Thoracic aorta (tissue), 2 donors: Measurements from ENCODE around the gene UBE2D4. TPM values are rescaled to one million over a fixed set of nuclear protein-coding genes. Genes with fewer than 3 reads are reported as not detected.

Source experiments
- ATAC-seq: fragments of 150-250 bp; one replicate; pipeline ENCODE4 v1.8.0; 2017; ENCODE audit warnings: low read depth; ENCODE audit not compliant: insufficient number of reproducible peaks, low FRiP score
- DNase-seq: peaks from one replicate; pipeline ENCODE4 v3.0.0-alpha.2; 2020; ENCODE audit warnings: low spot score
- H3K27ac ChIP-seq, 2 donors: fragments of 200-600 bp; sonication (generic); 1 replicate in 1 of 2; 2 replicates in 1 of 2; pipeline ENCODE4 v1.5.1; 2016; ENCODE audit warnings: mild to moderate bottlenecking in 2 of 2, moderate library complexity in 2 of 2
- H3K27me3 ChIP-seq: fragments of 200-600 bp; sonication (generic); replicated peaks from 2 replicates; pipeline ENCODE4 v1.6.0; 2016; ENCODE audit warnings: mild to moderate bottlenecking; ENCODE audit not compliant: insufficient read depth
- H3K36me3 ChIP-seq: fragments of 200-600 bp; sonication (generic); one replicate; pipeline ENCODE4 v1.5.1; 2016
- H3K4me1 ChIP-seq, 2 donors: fragments of 200-600 bp; sonication (generic); 1 replicate in 1 of 2; 2 replicates in 1 of 2; pipeline versions ENCODE4 v1.5.1 to v1.6.0; 2016; ENCODE audit warnings: low read depth in 2 of 2, mild to moderate bottlenecking in 1 of 2; ENCODE audit not compliant: control insufficient read depth in 1 of 2
- H3K4me3 ChIP-seq: fragments of 200-600 bp; sonication (generic); 2 replicates; pipeline ENCODE4 v1.5.1; 2016; ENCODE audit warnings: mild to moderate bottlenecking
- H3K9me3 ChIP-seq: fragments of 200-600 bp; sonication (generic); 2 replicates; pipeline ENCODE4 v1.5.1; 2016
- total RNA-seq, 2 donors: library from RNA; depleted of rRNA; stranded (reverse); fragments of >200 nt; gene quantifications; one replicate each; pipeline versions ENCODE4 v1.1.0 to v1.2.3, GENCODE V29; 2016
- TF ChIP-seq, protein P1 (sequence below): fragments of 200-600 bp; sonication (generic); IDR thresholded peaks from one replicate; pipeline ENCODE4 v1.5.1; 2019; ENCODE audit warnings: antibody characterized with exemption

Gene UBE2D4
- total RNA-seq, 2 donors from 2014 or later: 28.7 to 35.1 TPM

DNA sequence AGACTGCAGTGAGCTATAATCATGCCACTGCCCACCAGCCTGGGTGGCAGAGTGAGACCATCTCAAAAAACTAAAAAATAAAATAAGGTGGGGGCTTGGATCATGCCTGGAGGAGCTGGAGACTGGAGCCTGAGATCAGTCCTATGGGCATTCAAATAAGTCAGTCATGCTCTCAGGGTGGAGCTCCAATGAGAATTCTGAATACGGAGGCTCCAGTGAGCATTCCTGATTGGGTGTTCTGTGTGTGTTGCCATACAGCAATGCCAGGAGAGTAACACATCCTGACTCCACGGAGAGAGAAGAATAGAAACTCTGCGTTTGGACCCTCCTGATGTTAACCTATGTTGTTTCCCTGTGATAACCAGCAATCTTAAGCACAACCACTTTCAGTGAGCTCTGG, 16.0 kb downstream of the UBE2D4 start:
- ATAC-seq (no peak), DNase-seq (no peak)

DNA sequence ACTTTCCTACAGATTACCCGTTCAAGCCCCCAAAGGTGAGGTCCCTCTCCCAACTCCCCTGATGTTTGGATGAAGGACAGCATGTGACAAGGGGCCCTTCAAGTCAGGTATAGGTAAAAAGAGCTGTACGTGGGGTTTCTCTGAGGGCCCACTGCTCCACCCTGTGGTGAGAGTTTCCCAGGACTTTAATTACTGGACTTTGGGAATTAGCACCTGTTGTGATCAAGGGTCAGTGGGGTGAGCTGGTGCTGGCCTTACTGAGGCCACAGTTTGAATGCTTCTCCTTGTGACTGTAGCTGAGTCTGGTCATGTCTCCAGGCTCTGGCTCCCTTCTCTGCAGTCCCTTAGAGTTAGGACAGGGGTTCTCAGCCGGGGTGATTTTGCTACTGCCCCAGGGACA, 16.8 kb downstream of the UBE2D4 start:
- H3K36me3 ChIP-seq: peaks cover 5% of the 10 kb centered on the region
- no peak overlapping the region for H3K27ac ChIP-seq
- ATAC-seq (no peak), DNase-seq (no peak)
- H3K9me3 ChIP-seq: no peaks in the 10 kb centered on the region
- TF ChIP-seq, protein P1, sequence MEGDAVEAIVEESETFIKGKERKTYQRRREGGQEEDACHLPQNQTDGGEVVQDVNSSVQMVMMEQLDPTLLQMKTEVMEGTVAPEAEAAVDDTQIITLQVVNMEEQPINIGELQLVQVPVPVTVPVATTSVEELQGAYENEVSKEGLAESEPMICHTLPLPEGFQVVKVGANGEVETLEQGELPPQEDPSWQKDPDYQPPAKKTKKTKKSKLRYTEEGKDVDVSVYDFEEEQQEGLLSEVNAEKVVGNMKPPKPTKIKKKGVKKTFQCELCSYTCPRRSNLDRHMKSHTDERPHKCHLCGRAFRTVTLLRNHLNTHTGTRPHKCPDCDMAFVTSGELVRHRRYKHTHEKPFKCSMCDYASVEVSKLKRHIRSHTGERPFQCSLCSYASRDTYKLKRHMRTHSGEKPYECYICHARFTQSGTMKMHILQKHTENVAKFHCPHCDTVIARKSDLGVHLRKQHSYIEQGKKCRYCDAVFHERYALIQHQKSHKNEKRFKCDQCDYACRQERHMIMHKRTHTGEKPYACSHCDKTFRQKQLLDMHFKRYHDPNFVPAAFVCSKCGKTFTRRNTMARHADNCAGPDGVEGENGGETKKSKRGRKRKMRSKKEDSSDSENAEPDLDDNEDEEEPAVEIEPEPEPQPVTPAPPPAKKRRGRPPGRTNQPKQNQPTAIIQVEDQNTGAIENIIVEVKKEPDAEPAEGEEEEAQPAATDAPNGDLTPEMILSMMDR: no peak
- no peak overlapping the region for H3K4me3 ChIP-seq
- H3K27me3 ChIP-seq: no peaks in the 10 kb centered on the region
- H3K4me1 ChIP-seq: no peaks in the 10 kb centered on the region

More for the DNA sequence above, 16.0 kb downstream of the UBE2D4 start:
- Histone ChIP-seq H3K36me3 (peaks cover 3% of the 10 kb centered on the region), H3K27ac (no peak overlapping the region), H3K4me3 (no peak overlapping the region), H3K27me3 (no peaks in the 10 kb centered on the region), H3K9me3 (no peaks in the 10 kb centered on the region), H3K4me1 (no peaks in the 10 kb centered on the region)
- TF ChIP-seq, protein P1: no peak

DNA sequence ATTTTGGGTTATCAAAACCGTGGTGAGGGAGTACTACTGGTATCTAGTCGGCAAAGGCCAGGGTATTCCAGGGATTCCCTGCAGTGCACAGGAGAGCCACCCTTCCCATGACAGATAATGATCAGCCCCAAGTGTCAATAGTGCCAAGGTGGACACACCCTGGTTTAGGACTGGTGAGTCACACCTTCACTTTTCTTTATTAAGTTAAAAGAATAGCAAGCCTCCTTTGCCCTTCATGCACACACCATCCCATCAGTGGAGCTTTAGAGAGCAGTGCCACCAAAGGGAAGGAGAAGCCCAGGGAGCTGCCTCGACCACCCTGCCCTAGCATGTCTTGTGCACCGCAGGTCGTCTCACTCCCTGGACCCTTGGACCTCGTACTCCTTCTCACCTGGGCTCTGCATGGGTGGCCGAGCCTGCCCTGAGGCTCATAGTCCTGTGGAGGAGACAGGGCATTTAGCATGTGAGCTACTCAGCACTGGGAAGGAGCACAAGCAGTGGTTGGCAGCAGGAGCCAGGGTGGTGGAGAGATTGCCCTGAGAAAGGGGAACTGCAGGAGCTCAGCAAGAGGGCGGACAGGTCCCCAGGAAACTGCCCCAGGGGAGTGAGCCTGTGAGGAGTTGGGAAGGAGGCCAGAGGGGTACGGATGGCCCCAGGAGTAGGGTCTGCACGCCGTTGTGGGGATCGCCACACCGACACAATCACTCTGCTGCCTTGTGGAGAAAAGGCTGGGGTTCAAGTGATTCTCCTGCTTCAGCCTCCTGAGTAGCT, 17.4 kb downstream of the UBE2D4 start:
- Histone ChIP-seq H3K4me3 (no peak overlapping the region), H3K27me3 (no peaks in the 10 kb centered on the region), H3K27ac (no peak overlapping the region), H3K4me1 (no peaks in the 10 kb centered on the region), H3K9me3 (no peaks in the 10 kb centered on the region), H3K36me3 (peaks cover 7% of the 10 kb centered on the region)
- TF ChIP-seq, protein P1: no peak
- no peak for ATAC-seq
- DNase-seq: no peak

DNA sequence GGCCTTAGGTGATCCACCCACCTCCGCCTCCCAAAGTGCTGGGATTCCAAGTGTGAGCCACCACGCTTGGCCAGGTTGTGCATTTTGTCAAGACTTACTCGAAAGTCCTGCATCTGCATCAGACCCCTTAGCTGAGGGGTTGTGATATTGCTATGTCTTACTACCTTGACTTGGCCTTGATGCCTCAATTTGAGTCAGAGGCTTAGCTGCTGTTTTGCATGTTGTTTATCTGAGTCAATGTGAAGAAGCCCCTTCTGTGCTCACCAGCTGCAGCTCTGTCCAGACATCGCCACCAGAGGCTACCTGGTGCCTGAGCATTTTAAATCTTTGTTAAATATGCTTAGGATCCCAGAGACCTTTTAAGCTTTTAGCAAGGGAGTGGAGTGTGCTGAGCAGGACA, 18.1 kb downstream of the UBE2D4 start:
- H3K36me3 ChIP-seq: peaks cover 12% of the 10 kb centered on the region
- H3K9me3 ChIP-seq: no peaks in the 10 kb centered on the region
- TF ChIP-seq, protein P1: no peak

DNA sequence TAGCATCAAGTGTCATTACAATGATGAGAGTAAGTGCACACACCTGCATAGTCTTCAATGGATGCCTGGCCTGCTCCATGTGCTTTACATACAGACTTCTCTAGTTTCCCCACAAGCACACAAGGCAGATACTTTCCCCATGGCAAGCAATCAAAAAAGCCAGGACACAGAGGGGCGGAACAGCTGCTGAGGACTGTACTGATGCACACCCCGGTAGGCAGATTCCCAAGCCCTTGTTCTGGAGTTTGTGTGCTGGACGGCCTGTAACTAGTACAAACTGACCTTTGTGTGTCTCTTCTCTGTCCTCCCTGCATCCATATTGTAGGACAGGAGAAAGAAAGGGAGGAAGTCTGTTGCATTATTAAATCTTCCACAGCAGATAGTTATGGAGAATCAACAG, 25.8 kb downstream of the UBE2D4 start:
- Histone ChIP-seq H3K4me1 (no peaks in the 10 kb centered on the region), H3K36me3 (peaks cover 31% of the 10 kb centered on the region), H3K27me3 (no peaks in the 10 kb centered on the region), H3K27ac (no peak overlapping the region), H3K4me3 (no peak overlapping the region), H3K9me3 (no peaks in the 10 kb centered on the region)
- DNase-seq (no peak), ATAC-seq (no peak)
- TF ChIP-seq, protein P1: no peak

More for the DNA sequence above, 18.1 kb downstream of the UBE2D4 start:
- Histone ChIP-seq H3K4me3 (no peak overlapping the region), H3K27me3 (no peaks in the 10 kb centered on the region), H3K4me1 (no peaks in the 10 kb centered on the region), H3K27ac (no peak overlapping the region)
- no peak for DNase-seq
- no peak for ATAC-seq
